Upper lobe of left lung (tissue), 6 donors: ENCODE measurements around the gene CTDP1. TPM values are rescaled to one million over a fixed set of nuclear protein-coding genes. Genes with fewer than 3 reads are reported as not detected.

ENCODE experiments used
- ATAC-seq, 2 donors: fragments of 200-7000 bp; cut with Tn5 transposase; one replicate each; pipeline ENCODE4 v1.9.1; 2022; ENCODE audit warnings: mild to moderate bottlenecking in 2 of 2, moderate library complexity in 2 of 2; ENCODE audit not compliant: low FRiP score in 2 of 2
- DNase-seq, 2 donors: peaks; one replicate each; pipeline ENCODE4 v3.0.0-alpha.2; 2019 to 2020
- H3K27ac ChIP-seq, 4 donors: fragments of 200-600 bp; sonication (generic); one replicate each; pipeline ENCODE4 v1.5.1; 2016 to 2019
- H3K27me3 ChIP-seq, 4 donors: fragments of 200-600 bp; sonication (generic); one replicate each; pipeline ENCODE4 v1.5.1; 2017 to 2019
- H3K36me3 ChIP-seq, 4 donors: fragments of 200-600 bp; sonication (generic); one replicate each; pipeline ENCODE4 v1.5.1; 2016 to 2019
- H3K4me1 ChIP-seq, 4 donors: fragments of 200-600 bp; sonication (generic); one replicate each; pipeline ENCODE4 v1.5.1; 2018 to 2019
- H3K4me3 ChIP-seq, 4 donors: fragments of 200-600 bp; sonication (generic); one replicate each; pipeline ENCODE4 v1.5.1; 2017 to 2019; ENCODE audit warnings: mild to moderate bottlenecking in 2 of 4, moderate library complexity in 1 of 4
- H3K9me3 ChIP-seq, 4 donors: fragments of 200-600 bp; sonication (generic); one replicate each; pipeline ENCODE4 v1.5.1; 2018 to 2019
- EP300 ChIP-seq, 4 donors: sonication (generic); formaldehyde crosslinking; IDR thresholded peaks; one replicate each; pipeline ENCODE4 v1.5.1; 2017; ENCODE audit warnings: antibody characterized with exemption in 4 of 4, control low read depth in 2 of 4
- POLR2A ChIP-seq, 4 donors: fragments of 450-650 bp; IDR thresholded peaks; one replicate each; pipeline ENCODE4 v1.5.1; 2016 to 2017; ENCODE audit warnings: antibody characterized with exemption in 4 of 4, mild to moderate bottlenecking in 2 of 4
- POLR2AphosphoS5 ChIP-seq, 2 donors: sonication (generic); formaldehyde crosslinking; IDR thresholded peaks; one replicate each; pipeline ENCODE4 v1.5.1; 2017; ENCODE audit warnings: antibody characterized with exemption in 2 of 2
- WGBS, 2 donors: methylation state at CpG; one replicate each; pipeline ENCODE4 v1.1.5; 2017 to 2018; 5-methylcytosine and 5-hydroxymethylcytosine counted together
- total RNA-seq, 6 donors: library from RNA; depleted of rRNA in 4 of 6; stranded (reverse); fragments of >200 nt in 4 of 6; gene quantifications; one replicate each; pipeline versions ENCODE4 v1.1.0 to v1.2.1, GENCODE V29; 2016 to 2021
- TF ChIP-seq, protein P1 (sequence below), 6 experiments: fragments of 450-650 bp in 4 of 6; fragments of 200-600 bp in 2 of 6; sonication (generic) in 2 of 6; IDR thresholded peaks; one replicate each; pipeline ENCODE4 v1.5.1; 2016 to 2019; ENCODE audit warnings: antibody characterized with exemption in 6 of 6
- donor health status: DM: no; HTN: no; CAD: no; lungs with moderate emphysema.
- donor health status: DM: no; HTN: yes; CAD: no; lungs with severe emphysema.

CTDP1 gene
- total RNA-seq, 6 donors from 2014 or later = 21.3 to 44.7 (median 29.7) TPM

GRCh38 chr18:79685281-79685680 lies 5.7 kb downstream of the CTDP1 start:
- TF ChIP-seq, protein P1, sequence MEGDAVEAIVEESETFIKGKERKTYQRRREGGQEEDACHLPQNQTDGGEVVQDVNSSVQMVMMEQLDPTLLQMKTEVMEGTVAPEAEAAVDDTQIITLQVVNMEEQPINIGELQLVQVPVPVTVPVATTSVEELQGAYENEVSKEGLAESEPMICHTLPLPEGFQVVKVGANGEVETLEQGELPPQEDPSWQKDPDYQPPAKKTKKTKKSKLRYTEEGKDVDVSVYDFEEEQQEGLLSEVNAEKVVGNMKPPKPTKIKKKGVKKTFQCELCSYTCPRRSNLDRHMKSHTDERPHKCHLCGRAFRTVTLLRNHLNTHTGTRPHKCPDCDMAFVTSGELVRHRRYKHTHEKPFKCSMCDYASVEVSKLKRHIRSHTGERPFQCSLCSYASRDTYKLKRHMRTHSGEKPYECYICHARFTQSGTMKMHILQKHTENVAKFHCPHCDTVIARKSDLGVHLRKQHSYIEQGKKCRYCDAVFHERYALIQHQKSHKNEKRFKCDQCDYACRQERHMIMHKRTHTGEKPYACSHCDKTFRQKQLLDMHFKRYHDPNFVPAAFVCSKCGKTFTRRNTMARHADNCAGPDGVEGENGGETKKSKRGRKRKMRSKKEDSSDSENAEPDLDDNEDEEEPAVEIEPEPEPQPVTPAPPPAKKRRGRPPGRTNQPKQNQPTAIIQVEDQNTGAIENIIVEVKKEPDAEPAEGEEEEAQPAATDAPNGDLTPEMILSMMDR (IDR thresholded peaks at IDR 0.05) = no peak
- TF ChIP-seq EP300 (IDR thresholded peaks at IDR 0.05) (no peak), POLR2AphosphoS5 (IDR thresholded peaks at IDR 0.05) (no peak), POLR2A (IDR thresholded peaks at IDR 0.05) (no peak)
- H3K9me3 ChIP-seq = no peaks in the 10 kb centered on the region
- peaks cover 0 to 3% (median 0%) of the 10 kb centered on the region in 4 donors for H3K36me3 ChIP-seq
- DNase-seq (no peak), ATAC-seq (no peak)
- H3K4me3 ChIP-seq = no peak overlapping the region
- H3K27ac ChIP-seq = no peak overlapping the region
- peaks cover 12 to 32% (median 19%) of the 10 kb centered on the region in 4 donors for H3K4me1 ChIP-seq
- WGBS, 2 donors = 71 to 74% methylated on average over 8 of the region's 8 CpGs
- H3K27me3 ChIP-seq = no peaks in the 10 kb centered on the region

- WGBS, 2 donors = 83 to 88% methylated on average over 7 of the region's 7 CpGs
- TF ChIP-seq POLR2AphosphoS5 (IDR thresholded peaks at IDR 0.05) (no peak), EP300 (IDR thresholded peaks at IDR 0.05) (no peak), POLR2A (IDR thresholded peaks at IDR 0.05) (no peak)
- TF ChIP-seq, protein P1 (IDR thresholded peaks at IDR 0.05) = no peak
- Histone ChIP-seq H3K9me3 (no peaks in the 10 kb centered on the region), H3K27me3 (no peaks in the 10 kb centered on the region), H3K27ac (no peak overlapping the region), H3K36me3 (peaks cover 0 to 3% (median 0%) of the 10 kb centered on the region in 4 donors), H3K4me1 (peaks cover 7 to 26% (median 13%) of the 10 kb centered on the region in 4 donors), H3K4me3 (no peak overlapping the region)
- DNase-seq (no peak), ATAC-seq (no peak)
These were observed 6.4 kb downstream of the CTDP1 start for GRCh38 chr18:79685971-79686370.

GRCh38 chr18:79687806-79688205 lies 8.2 kb downstream of the CTDP1 start:
- DNase-seq (peak in 1 of 2 donors; percentile 39), ATAC-seq (no peak)
- H3K4me1 ChIP-seq = peaks cover 0 to 8% (median 0%) of the 10 kb centered on the region in 4 donors
- H3K27me3 ChIP-seq = no peaks in the 10 kb centered on the region
- peaks cover 0 to 3% (median 0%) of the 10 kb centered on the region in 4 donors for H3K36me3 ChIP-seq
- TF ChIP-seq, protein P1 (IDR thresholded peaks at IDR 0.05) = no peak
- TF ChIP-seq POLR2AphosphoS5 (IDR thresholded peaks at IDR 0.05) (no peak), POLR2A (IDR thresholded peaks at IDR 0.05) (no peak), EP300 (IDR thresholded peaks at IDR 0.05) (no peak)
- no peak overlapping the region for H3K27ac ChIP-seq
- H3K4me3 ChIP-seq = no peak overlapping the region
- no peaks in the 10 kb centered on the region for H3K9me3 ChIP-seq
- WGBS, 2 donors = 75 to 89% methylated on average over 4 to 12 of the region's 12 CpGs

- no peak overlapping the region for H3K27ac ChIP-seq
- peaks cover 0 to 4% (median under 1%) of the 10 kb centered on the region in 4 donors for H3K36me3 ChIP-seq
- no peak overlapping the region for H3K4me3 ChIP-seq
- no peaks in the 10 kb centered on the region for H3K27me3 ChIP-seq
- 87 to 89% methylated on average over 2 to 6 of the region's 6 CpGs for WGBS, 2 donors
- no peak for DNase-seq
- ATAC-seq = no peak
- H3K4me1 ChIP-seq = no peaks in the 10 kb centered on the region
- TF ChIP-seq POLR2AphosphoS5 (IDR thresholded peaks at IDR 0.05) (no peak), POLR2A (IDR thresholded peaks at IDR 0.05) (no peak), EP300 (IDR thresholded peaks at IDR 0.05) (no peak)
- TF ChIP-seq, protein P1 (IDR thresholded peaks at IDR 0.05) = no peak
- H3K9me3 ChIP-seq = no peaks in the 10 kb centered on the region
These were observed 10.5 kb downstream of the CTDP1 start for GRCh38 chr18:79690071-79690470.
